ENCODE measurements around the gene WNK4. TPM values are rescaled to one million over a fixed set of nuclear protein-coding genes. Genes with fewer than 3 reads are reported as not detected.
"Not testable (repeated sequence)": the region's sequence is repeated elsewhere in the genome, so short reads cannot be mapped to it uniquely, and the experiment has no call there.

WNK4 gene
- 1.4 TPM for total RNA-seq

GRCh38 chr17:42779936-42780850, at the start of gene WNK4:
Gene WNK4, plus strand, starts transcription at chr17:42780610. Its CDS starts 89 bp downstream, at chr17:42780699.
- no peak for DNase-seq (ENCODE audit: low spot score)
- intact Hi-C loops (cut with DNase I): loop anchor here (5.0 kb wide), 1 partner anchor 822 kb away; no protein-coding TSS in a partner anchor
- peak; percentile 67 for ATAC-seq

GRCh38 chr17:42740699-42741098, 39.7 kb upstream of the WNK4 start:
- intact Hi-C loops (cut with DNase I): no loop called here
- DNase-seq (ENCODE audit: low spot score): no peak
- no peak for ATAC-seq

GRCh38 chr17:42742916-42743315, 37.5 kb upstream of the WNK4 start:
- ATAC-seq; intact Hi-C loops (cut with DNase I); DNase-seq (ENCODE audit: low spot score): not testable (repeated sequence)

DNA sequence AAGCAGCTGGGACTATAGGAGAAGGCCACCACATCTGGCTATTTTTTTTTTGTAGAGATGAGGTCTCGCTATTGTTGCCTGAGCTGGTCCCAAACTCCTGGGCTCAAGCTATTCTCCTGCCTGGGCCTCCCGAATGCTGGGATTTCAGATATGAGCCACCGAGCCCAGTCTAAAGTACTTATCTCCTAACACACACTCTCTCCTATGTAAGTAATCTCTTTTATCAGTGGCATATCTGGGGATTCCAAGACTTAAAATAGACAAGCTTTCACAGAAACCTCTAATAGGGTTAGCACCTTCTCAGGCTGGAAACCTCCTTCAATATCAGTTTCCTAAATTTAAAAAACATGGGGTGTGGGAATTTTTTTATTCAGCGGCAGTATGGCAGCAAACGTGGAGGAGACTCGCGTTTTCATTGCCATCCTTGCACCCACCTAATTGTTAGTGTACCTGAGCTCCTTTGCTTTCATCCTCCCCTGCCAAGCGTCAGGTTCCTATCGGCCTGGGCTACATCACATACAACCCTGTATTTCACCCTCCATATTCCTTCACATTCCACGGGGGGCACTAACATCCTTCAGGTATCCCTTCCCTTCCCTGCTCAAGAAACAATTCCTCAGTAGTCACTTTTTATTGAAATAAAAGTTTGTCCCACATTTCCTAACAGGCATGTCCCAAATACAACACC, 36.7 kb upstream of the WNK4 start:
- DNase-seq (ENCODE audit: low spot score) (no peak), ATAC-seq (no peak)
- intact Hi-C loops (cut with DNase I): no loop called here

DNA sequence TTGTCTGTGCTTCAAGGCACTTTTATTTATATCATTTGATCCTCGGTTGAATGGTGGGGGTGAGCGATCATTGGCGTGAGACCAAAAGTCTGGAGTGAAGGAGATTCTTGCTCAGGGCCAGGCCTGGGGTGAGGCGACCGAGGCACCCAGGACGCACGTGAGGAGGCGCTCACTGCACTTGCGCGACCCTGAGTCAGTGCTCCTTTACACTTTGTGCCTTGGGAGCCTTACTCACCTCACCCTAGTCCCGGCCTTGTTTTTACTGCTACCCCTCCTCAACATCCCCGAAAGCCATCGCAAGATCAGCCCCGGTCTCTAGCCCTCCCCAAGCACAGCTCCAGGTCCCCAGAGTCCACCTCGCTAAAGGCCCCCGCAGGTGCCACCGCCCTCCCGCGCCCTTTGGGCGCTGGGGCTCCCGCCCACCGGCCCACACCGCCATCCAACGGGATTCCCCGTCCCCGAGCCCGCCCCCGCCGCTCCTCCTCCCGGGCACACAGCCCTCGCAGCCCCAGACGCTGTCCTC, 36.1 kb upstream of the WNK4 start:
- intact Hi-C loops (cut with DNase I): no loop called here
- DNase-seq (ENCODE audit: low spot score): peak; percentile 88
- ATAC-seq: peak; percentile 72

DNA sequence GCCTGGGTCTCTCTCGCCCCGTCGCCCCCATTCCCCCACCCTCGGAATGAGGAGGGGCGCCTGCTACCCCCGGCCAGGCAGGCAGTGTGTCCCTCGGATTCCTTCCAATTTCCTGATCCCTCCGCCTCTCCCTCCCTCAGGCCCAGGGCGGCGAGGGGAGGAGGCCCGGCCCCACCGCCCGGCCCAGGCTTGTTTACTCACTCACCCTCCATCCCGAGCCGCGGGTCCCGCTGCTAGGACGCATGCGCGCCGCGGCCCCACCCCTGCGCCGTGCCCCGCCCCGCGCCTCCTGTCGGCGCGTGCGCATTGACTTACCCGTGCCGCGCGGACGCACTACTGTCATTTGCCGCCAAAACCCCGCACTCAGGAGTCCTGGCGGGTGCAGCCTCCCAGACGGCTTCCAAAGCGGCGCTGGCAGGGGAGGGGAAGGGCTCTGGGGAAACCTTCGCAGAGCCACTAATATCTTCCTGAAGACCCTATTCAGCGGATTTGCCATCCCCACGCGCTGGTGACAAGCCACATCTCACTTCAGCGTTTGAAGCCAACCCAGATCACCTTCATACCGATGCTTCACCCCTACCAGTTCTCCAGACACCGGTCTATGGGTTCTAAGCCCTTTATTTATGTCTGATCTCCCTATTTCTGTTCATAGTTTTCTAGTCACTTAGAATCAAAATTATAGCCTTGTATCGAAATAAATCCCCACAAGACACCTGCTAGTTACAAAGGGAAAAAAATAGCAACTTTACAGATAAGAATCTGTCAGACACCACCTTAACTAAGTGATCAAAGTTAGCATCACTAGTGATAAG, 35.4 kb upstream of the WNK4 start, which contains the start of gene EZH1:
TSS of gene EZH1 (minus strand) at position 235 of the 812 bp plus-strand sequence. CDS start 16,099 bp downstream, outside the sequence.
- intact Hi-C loops (cut with DNase I): no loop called here
- DNase-seq (ENCODE audit: low spot score) (peak; percentile 92), ATAC-seq (peak; percentile 86)

DNA sequence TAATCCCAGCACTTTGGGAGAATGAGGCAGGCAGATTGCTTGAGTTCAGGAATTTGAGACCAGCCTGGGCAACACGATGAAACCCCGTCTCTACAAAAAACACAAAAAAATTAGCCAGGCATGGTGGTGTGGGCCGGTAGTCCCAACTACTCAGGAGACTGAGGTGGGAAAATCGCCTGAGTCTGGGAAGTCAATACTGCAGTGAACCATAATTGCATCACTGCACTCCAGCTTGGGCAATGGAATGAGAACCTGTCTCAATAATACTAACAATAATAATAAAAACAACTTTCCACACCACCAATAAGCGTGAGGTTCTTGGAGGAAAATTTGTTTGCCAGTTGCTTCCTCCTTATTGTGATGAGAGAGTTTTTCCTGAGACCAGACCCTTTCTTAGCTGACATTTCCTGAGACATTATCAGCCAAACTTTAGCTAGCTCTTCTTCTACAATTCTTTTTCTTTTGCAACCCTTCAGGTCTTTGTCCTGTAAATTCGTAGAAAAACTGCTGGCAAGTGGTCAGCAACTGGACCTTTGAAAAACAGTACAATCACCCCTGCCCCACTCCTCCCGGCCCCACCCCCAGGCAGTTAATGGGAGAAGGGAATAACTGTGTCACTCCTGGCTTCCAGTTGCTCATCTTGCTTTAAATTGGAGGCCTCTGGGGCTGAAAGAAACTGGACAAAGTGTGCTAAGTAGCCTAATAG, 32.1 kb upstream of the WNK4 start:
- DNase-seq (ENCODE audit: low spot score) (peak; percentile 72), ATAC-seq (peak; percentile 81)
- intact Hi-C loops (cut with DNase I): no loop called here

DNA sequence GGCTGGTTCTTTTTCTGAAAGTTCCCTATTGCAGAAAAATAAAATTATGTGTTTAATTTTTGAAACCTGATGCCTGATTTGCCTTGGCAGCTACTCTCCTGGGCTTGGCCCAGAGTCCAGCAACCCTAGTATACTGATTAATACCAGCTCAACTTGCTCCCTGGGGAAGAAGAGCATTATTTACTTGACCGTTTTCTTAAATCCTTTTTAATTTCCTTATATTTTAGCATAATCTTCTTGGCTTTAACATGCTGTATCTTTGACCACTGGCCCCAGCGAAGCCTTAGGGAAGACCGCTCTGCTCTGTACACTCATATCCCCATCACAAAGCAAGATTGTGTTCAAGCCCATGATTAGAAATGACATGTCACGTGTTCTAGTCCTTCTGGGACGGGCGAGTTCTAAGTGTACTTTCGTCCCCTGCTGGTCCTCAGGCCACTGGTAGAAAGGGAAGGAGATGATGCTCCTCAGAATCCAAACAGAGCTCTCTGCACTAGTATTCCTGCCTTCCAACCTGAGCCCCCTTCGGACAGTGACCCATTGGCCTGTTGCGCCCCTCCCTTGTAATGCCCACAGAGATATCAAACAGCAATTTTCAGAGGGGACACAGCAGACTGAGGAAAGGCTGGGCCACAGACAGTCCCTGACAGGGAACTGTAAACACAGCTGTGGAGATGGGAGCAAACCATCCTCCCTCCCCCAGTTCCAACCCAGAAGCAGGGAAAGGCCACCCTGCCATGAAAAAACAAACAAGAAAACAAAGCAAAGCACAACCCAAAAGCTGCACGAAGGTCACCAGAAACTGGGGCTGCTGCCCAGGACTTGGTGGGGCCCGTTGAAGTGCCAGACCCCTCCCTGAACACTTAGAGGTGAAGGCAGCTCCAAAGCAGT, 31.3 kb upstream of the WNK4 start:
- intact Hi-C loops (cut with DNase I): no loop called here
- no peak for DNase-seq (ENCODE audit: low spot score)

DNA sequence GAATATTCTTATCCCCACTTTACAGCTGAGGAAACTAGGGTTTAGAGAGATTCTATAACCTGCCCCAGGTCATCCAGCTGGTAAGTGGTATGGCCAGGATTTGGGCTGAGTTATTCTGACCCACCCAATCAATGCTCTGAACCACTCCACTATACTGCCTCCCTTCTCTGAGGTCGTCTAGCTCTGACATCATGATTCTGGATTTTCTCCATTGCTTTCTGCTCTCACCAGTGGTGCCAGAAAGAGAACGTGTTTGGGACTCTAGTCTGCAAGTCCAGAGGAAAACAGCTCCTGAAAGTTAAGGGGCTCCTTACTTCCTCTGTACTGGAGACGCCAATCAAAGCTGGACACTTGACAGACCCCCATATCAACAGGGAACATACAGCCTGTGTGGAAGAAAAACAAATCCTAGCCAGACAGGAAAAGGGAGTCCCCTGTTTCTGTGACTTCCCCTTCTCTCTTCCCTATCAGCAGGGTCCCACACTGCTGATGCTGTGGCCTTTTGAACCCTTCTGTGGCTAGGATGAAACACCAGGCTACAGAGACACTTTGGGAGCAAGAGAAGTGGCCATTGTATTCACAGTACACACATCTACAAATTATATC, 29.6 kb upstream of the WNK4 start:
- intact Hi-C loops (cut with DNase I): no loop called here
- DNase-seq (ENCODE audit: low spot score): no peak

More for the DNA sequence above, 31.3 kb upstream of the WNK4 start:
- ATAC-seq: peak; percentile 67

DNA sequence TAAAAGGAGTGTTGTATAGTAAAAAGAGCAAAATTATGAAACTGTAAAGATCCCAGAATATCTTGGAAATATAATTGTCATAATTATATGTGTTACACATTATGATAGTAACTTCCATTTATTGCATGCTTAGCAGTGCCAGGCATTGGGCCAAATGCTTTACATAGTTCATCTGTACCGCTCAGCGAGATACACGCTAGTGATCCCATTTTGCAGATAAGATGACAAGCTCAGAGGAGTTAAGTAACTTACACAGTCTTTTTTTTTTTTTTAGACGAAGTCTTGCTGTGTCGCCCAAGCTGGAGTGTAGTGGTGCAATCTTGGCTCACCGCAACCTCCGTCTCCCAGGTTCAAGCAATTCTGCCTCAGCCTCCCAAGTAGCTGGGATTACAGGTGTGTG, 28.8 kb upstream of the WNK4 start:
- intact Hi-C loops (cut with DNase I): no loop called here
- ATAC-seq: no peak
- DNase-seq (ENCODE audit: low spot score): no peak

More for the DNA sequence above, 29.6 kb upstream of the WNK4 start:
- no peak for ATAC-seq

DNA sequence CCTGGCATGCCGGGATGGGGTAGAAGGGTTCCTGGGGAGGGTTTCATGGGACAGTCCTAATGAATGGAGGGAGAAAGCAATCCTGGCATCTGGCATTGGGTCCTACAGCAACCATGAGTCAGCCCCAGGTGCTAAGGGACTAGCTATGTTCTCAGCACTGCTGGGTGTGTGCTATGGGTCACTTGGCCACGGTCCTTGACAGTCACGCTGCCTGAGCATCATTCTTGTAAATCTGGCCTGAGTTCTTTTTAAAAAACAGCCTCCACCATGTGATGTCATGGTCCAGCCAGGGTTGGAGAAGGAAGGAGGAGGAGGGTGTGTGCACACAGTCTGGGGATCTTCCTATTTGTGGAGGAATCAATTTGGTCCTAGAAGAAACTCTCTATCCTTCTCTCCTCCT, 25.6 kb upstream of the WNK4 start:
- intact Hi-C loops (cut with DNase I): no loop called here
- DNase-seq (ENCODE audit: low spot score) (peak; percentile 81), ATAC-seq (peak; percentile 97)

GRCh38 chr17:42759982-42760651, 20.3 kb upstream of the WNK4 start:
- ATAC-seq (peak; percentile 48), DNase-seq (ENCODE audit: low spot score) (no peak)
- intact Hi-C loops (cut with DNase I): no loop called here

DNA sequence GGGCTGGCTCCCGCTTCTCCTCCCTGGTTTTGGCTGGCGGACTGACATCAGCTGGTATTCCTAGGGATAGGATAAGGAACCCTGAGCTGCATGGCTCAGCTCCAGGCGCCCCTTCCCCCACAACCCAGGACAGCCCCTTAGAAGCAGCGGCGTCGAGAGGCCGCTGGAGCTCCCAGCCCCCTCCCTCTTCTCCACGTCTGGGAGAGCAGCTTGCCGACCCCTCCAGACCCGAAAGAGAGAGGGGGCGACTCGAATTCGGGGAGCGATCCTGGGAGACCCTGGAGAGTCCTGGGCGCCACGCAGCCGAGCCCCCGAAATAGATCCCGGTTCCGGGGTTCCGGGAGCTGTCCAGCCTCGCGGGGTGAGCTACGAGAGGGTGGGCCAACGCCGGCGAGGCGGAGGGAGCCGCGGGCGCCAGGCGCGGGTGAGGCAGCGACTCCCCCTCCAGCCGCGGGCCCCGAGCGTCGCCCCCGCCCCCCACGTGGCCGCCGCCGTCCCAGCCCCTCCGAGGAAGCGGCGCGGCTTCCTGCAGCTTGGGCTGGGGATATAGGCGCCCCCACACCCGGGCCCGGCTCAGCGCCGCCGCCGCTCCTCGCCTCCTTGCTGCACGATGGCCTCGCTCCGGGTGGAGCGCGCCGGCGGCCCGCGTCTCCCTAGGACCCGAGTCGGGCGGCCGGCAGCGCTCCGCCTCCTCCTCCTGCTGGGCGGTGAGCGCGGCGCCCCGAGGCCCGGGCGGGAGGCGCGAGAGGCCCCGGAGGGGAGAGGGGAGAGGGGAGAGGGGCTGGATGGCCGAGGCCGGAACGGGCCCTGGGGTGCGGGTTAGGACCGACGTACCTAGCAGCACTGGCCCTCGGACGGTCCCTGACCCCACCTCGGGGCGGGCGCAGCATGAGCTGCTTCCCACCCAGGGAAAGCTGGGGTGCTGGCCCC, 19.5 kb upstream of the WNK4 start, which contains the start of gene RAMP2:
TSS of gene RAMP2 (plus strand) at position 576 of the 930 bp plus-strand sequence. CDS start at position 611, 35 bp downstream.
- ATAC-seq: peak; percentile 62
- intact Hi-C loops (cut with DNase I): no loop called here
- DNase-seq (ENCODE audit: low spot score): no peak

DNA sequence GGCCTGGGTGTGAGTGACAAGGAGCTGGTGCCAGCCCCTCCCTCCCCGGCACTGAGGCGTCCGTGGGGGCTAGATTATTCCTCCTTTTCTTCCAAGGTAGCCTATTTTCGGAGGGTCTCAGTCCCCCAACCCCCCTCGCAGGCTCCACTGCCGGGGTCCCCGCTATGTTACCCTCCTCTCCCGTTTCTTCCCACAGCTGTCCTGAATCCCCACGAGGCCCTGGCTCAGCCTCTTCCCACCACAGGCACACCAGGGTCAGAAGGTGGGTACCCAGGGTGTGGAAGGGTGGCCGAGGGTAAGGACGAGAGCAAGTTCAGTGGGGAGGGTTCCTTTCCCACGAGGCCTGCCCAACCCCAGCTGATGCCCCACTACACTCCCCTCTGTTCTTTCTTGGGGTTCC, 18.8 kb upstream of the WNK4 start:
- no peak for DNase-seq (ENCODE audit: low spot score)
- intact Hi-C loops (cut with DNase I): loop anchor here (2.0 kb wide), 1 partner anchor 43 kb away; no protein-coding TSS in a partner anchor

GRCh38 chr17:42766124-42766523, 14.3 kb upstream of the WNK4 start:
- DNase-seq (ENCODE audit: low spot score) (no peak), ATAC-seq (no peak)
- intact Hi-C loops (cut with DNase I): no loop called here

More for the DNA sequence above, 18.8 kb upstream of the WNK4 start:
- ATAC-seq: peak; percentile 21

All from sciatic nerve (tissue), 2 donors.